ENCODE measurements around the gene ADM2. TPM values are rescaled to one million over a fixed set of nuclear protein-coding genes. Genes with fewer than 3 reads are reported as not detected.
A peak's percentile ranks its signal among the peaks of the same experiment; 100 is the strongest.

Gene ADM2
- total RNA-seq, 2 donors from 2014 or later: 4.0 to 4.2 TPM

- Mint-ChIP-seq H3K36me3 (ENCODE audit: low read depth) (no peaks in the 10 kb centered on the region), H3K4me1 (peaks cover 11% of the 10 kb centered on the region), H3K4me3 (no peak overlapping the region), H3K27me3 (ENCODE audit: insufficient read depth) (peaks cover 39% of the 10 kb centered on the region), H3K27ac (no peak overlapping the region), H3K9me3 (no peaks in the 10 kb centered on the region)
- no peaks in the 10 kb centered on the region for H3K36me3 ChIP-seq (ENCODE audit: control insufficient read depth, insufficient read depth, low read length)
- H3K27me3 ChIP-seq (ENCODE audit: control insufficient read depth, insufficient read depth, low read length, poor library complexity, severe bottlenecking): no peaks in the 10 kb centered on the region
- DNase-seq: peak; percentile 20
- H3K9ac ChIP-seq (ENCODE audit: extremely low read depth, low read length, poor library complexity, severe bottlenecking): no peak overlapping the region
- no peaks in the 10 kb centered on the region for H3K4me1 ChIP-seq (ENCODE audit: control insufficient read depth, insufficient read depth, low read length)
- H3K27ac ChIP-seq (ENCODE audit: low read depth, low read length): no peak overlapping the region
- 90 to 91% methylated on average over 23 to 27 of the region's 27 CpGs for WGBS, 2 experiments (ENCODE audit: insufficient coverage in 1 of 2, insufficient read length in 1 of 2)
- no peak overlapping the region for H3K4me3 ChIP-seq (ENCODE audit: low read length)
- TF ChIP-seq, protein P1, sequence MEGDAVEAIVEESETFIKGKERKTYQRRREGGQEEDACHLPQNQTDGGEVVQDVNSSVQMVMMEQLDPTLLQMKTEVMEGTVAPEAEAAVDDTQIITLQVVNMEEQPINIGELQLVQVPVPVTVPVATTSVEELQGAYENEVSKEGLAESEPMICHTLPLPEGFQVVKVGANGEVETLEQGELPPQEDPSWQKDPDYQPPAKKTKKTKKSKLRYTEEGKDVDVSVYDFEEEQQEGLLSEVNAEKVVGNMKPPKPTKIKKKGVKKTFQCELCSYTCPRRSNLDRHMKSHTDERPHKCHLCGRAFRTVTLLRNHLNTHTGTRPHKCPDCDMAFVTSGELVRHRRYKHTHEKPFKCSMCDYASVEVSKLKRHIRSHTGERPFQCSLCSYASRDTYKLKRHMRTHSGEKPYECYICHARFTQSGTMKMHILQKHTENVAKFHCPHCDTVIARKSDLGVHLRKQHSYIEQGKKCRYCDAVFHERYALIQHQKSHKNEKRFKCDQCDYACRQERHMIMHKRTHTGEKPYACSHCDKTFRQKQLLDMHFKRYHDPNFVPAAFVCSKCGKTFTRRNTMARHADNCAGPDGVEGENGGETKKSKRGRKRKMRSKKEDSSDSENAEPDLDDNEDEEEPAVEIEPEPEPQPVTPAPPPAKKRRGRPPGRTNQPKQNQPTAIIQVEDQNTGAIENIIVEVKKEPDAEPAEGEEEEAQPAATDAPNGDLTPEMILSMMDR (conservative IDR thresholded peaks at IDR 0.05): no peak
- no peaks in the 10 kb centered on the region for H3K9me3 ChIP-seq (ENCODE audit: control insufficient read depth, low read length)
Observed at GRCh38 chr22:50490531-50491308, 9.4 kb downstream of the ADM2 start.

GRCh38 chr22:50497093-50497492, 15.8 kb downstream of the ADM2 start:
- Histone ChIP-seq H3K27ac (ENCODE audit: low read depth, low read length) (no peak overlapping the region), H3K36me3 (ENCODE audit: control insufficient read depth, insufficient read depth, low read length) (no peaks in the 10 kb centered on the region), H3K9ac (ENCODE audit: extremely low read depth, low read length, poor library complexity, severe bottlenecking) (no peak overlapping the region), H3K4me3 (ENCODE audit: low read length) (no peak overlapping the region), H3K27me3 (ENCODE audit: control insufficient read depth, insufficient read depth, low read length, poor library complexity, severe bottlenecking) (no peaks in the 10 kb centered on the region), H3K9me3 (ENCODE audit: control insufficient read depth, low read length) (no peaks in the 10 kb centered on the region), H3K4me1 (ENCODE audit: control insufficient read depth, insufficient read depth, low read length) (no peaks in the 10 kb centered on the region)
- no peaks in the 10 kb centered on the region for H3K9me3 Mint-ChIP-seq
- H3K4me3 Mint-ChIP-seq: no peak overlapping the region
- H3K27me3 Mint-ChIP-seq (ENCODE audit: insufficient read depth): peaks cover 17% of the 10 kb centered on the region
- TF ChIP-seq, protein P1 (conservative IDR thresholded peaks at IDR 0.05): no peak
- H3K36me3 Mint-ChIP-seq (ENCODE audit: low read depth): peaks cover 1% of the 10 kb centered on the region
- H3K4me1 Mint-ChIP-seq: no peaks in the 10 kb centered on the region
- WGBS, 2 experiments (ENCODE audit: insufficient coverage in 1 of 2, insufficient read length in 1 of 2): 90 to 92% methylated on average over 5 to 6 of the region's 6 CpGs
- no peak overlapping the region for H3K27ac Mint-ChIP-seq
- DNase-seq: peak; percentile 24

GRCh38 chr22:50498322-50498890, 17.1 kb downstream of the ADM2 start:
- Mint-ChIP-seq H3K4me1 (no peaks in the 10 kb centered on the region), H3K27ac (no peak overlapping the region), H3K4me3 (no peak overlapping the region), H3K9me3 (no peaks in the 10 kb centered on the region), H3K36me3 (ENCODE audit: low read depth) (peaks cover 2% of the 10 kb centered on the region), H3K27me3 (ENCODE audit: insufficient read depth) (peaks cover 14% of the 10 kb centered on the region)
- no peaks in the 10 kb centered on the region for H3K9me3 ChIP-seq (ENCODE audit: control insufficient read depth, low read length)
- TF ChIP-seq, protein P1 (conservative IDR thresholded peaks at IDR 0.05): peak; percentile 84
- no peak overlapping the region for H3K27ac ChIP-seq (ENCODE audit: low read depth, low read length)
- peak; percentile 93 for DNase-seq
- H3K4me1 ChIP-seq (ENCODE audit: control insufficient read depth, insufficient read depth, low read length): no peaks in the 10 kb centered on the region
- 31 to 33% methylated on average over 10 to 13 of the region's 13 CpGs for WGBS, 2 experiments (ENCODE audit: insufficient coverage in 1 of 2, insufficient read length in 1 of 2)
- H3K27me3 ChIP-seq (ENCODE audit: control insufficient read depth, insufficient read depth, low read length, poor library complexity, severe bottlenecking): no peaks in the 10 kb centered on the region
- H3K4me3 ChIP-seq (ENCODE audit: low read length): no peak overlapping the region
- H3K36me3 ChIP-seq (ENCODE audit: control insufficient read depth, insufficient read depth, low read length): no peaks in the 10 kb centered on the region
- H3K9ac ChIP-seq (ENCODE audit: extremely low read depth, low read length, poor library complexity, severe bottlenecking): no peak overlapping the region

All from endodermal cell (in vitro differentiated cells).